Osteocyte (in vitro differentiated cells): ENCODE data around the gene TFB2M. TPM values are rescaled to one million over a fixed set of nuclear protein-coding genes. Genes with fewer than 3 reads are reported as not detected.

Experiments
- DNase-seq: peaks from one replicate; pipeline ENCODE4 v3.0.0; 2021; ENCODE audit warnings: mixed read lengths; ENCODE audit not compliant: unreplicated experiment; ENCODE audit errors: extremely low spot score
- H3K27ac Mint-ChIP-seq: one replicate; pipeline ENCODE4 v1.8.0; 2021; ENCODE audit warnings: mild to moderate bottlenecking, mixed read lengths; ENCODE audit not compliant: unreplicated experiment
- H3K27me3 Mint-ChIP-seq: one replicate; pipeline ENCODE4 v1.8.0; 2021; ENCODE audit warnings: mixed read lengths; ENCODE audit not compliant: unreplicated experiment
- H3K36me3 Mint-ChIP-seq: one replicate; pipeline ENCODE4 v1.8.0; 2021; ENCODE audit warnings: mixed read lengths; ENCODE audit not compliant: unreplicated experiment
- H3K4me1 Mint-ChIP-seq: one replicate; pipeline ENCODE4 v1.8.0; 2021; ENCODE audit warnings: mixed read lengths; ENCODE audit not compliant: unreplicated experiment
- H3K4me3 Mint-ChIP-seq: one replicate; pipeline ENCODE4 v1.8.0; 2021; ENCODE audit warnings: mild to moderate bottlenecking, moderate library complexity, mixed read lengths; ENCODE audit not compliant: unreplicated experiment
- H3K9me3 Mint-ChIP-seq: one replicate; pipeline ENCODE4 v1.8.0; 2021; ENCODE audit warnings: mixed read lengths; ENCODE audit not compliant: unreplicated experiment
- CTCF ChIP-seq: fragments of 200-600 bp; sonication (generic); IDR thresholded peaks from 2 replicates; pipeline ENCODE4 v1.5.0; 2021; ENCODE audit warnings: antibody characterized with exemption, mild to moderate bottlenecking, moderate library complexity
- total RNA-seq: library from RNA; stranded (reverse); gene quantifications from 2 replicates; pipeline ENCODE4 v1.2.1, GENCODE V29; 2021

Gene TFB2M
- total RNA-seq, 1 donor from 2014 or later, result 12.5 TPM

DNA sequence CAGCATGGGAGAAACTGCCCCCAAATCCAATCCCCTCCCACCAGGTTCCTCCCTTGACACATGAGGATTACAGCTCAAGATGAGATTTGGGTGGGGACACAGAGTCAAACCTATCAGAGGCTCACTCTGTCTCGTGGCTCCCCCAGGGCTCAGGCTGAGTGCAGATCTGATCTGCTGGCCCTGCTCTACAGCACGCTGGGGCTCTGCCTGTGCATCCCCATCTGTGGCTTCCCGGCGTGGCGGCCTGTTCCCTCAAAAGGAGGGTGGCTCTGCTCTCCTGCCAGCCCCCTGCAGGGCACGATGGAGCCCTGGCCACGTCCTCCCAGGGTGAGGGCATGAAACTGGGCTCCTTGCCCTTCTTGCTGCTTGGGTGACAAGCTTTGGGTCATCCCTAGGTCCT is 39.1 kb downstream of the TFB2M start:
- no peak for DNase-seq
- Mint-ChIP-seq H3K9me3 (peaks cover 11% of the 10 kb centered on the region), H3K4me1 (no peaks in the 10 kb centered on the region), H3K27me3 (peaks cover under 1% of the 10 kb centered on the region), H3K27ac (no peak overlapping the region), H3K36me3 (peaks cover 2% of the 10 kb centered on the region), H3K4me3 (no peak overlapping the region)
- TF ChIP-seq CTCF, result no peak

DNA sequence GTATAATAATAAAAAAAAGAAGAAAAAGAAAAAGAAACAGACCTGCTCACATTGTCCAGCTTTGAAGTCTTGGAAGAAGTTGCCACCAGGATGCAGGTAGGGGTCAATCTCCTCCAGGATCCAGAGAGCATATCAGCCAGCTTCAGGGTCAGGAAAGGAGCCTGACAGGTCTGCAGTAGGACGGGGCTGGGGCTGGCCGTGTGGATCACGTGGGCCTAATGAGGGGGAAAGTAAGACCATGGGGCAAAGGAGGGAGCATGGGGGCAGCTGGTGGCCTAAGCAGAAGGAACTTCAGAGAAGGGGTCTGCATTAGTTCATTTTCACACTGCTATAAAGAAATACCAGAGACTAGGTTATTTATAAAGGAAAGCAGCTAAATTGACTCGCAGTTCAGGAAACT is 39.7 kb downstream of the TFB2M start:
- H3K4me1 Mint-ChIP-seq, result no peaks in the 10 kb centered on the region
- H3K27me3 Mint-ChIP-seq, result no peaks in the 10 kb centered on the region
- DNase-seq, result no peak
- TF ChIP-seq CTCF, result no peak
- H3K27ac Mint-ChIP-seq, result no peak overlapping the region
- peaks cover 10% of the 10 kb centered on the region for H3K9me3 Mint-ChIP-seq
- H3K4me3 Mint-ChIP-seq, result no peak overlapping the region
- H3K36me3 Mint-ChIP-seq, result peaks cover 1% of the 10 kb centered on the region

GRCh38 chr1:246519514-246519913 is 46.5 kb downstream of the TFB2M start:
- H3K36me3 Mint-ChIP-seq, result no peaks in the 10 kb centered on the region
- peaks cover 15% of the 10 kb centered on the region for H3K9me3 Mint-ChIP-seq
- no peak for DNase-seq
- H3K4me1 Mint-ChIP-seq, result no peaks in the 10 kb centered on the region
- H3K27me3 Mint-ChIP-seq, result no peaks in the 10 kb centered on the region
- H3K4me3 Mint-ChIP-seq, result no peak overlapping the region
- TF ChIP-seq CTCF, result no peak
- no peak overlapping the region for H3K27ac Mint-ChIP-seq

- TF ChIP-seq CTCF, result no peak
- no peaks in the 10 kb centered on the region for H3K4me1 Mint-ChIP-seq
- H3K36me3 Mint-ChIP-seq, result no peaks in the 10 kb centered on the region
- H3K27me3 Mint-ChIP-seq, result no peaks in the 10 kb centered on the region
- no peak overlapping the region for H3K4me3 Mint-ChIP-seq
- peaks cover 15% of the 10 kb centered on the region for H3K9me3 Mint-ChIP-seq
- no peak overlapping the region for H3K27ac Mint-ChIP-seq
- DNase-seq, result no peak
Measured at GRCh38 chr1:246518456-246519205, 47.4 kb downstream of the TFB2M start.

DNA sequence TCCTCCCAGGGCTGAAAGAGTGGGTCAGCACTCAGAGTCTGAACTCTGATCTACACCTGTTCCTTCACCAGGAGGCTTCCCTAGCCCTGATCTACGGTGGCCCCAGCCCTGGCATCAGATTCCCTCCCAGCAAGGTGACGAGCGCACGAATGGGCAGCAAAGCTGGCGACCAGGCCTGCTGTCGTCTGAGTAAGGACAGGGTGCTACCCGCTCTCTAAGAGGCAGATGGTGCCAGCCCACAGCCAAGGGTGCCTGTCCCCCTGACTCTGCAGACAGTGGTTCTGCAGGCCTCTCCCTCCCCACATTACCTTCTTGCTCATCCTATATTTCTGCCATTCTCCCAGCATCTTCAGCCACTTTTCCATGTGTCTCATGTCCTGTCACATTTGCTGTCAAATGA is 48.7 kb downstream of the TFB2M start:
- Mint-ChIP-seq H3K36me3 (no peaks in the 10 kb centered on the region), H3K27me3 (no peaks in the 10 kb centered on the region), H3K4me3 (no peak overlapping the region), H3K4me1 (no peaks in the 10 kb centered on the region), H3K27ac (no peak overlapping the region), H3K9me3 (peaks cover 15% of the 10 kb centered on the region)
- TF ChIP-seq CTCF, result no peak
- DNase-seq, result no peak
